GM23338 (cell line): ENCODE data around the gene OBSCN. TPM values are rescaled to one million over a fixed set of nuclear protein-coding genes. Genes with fewer than 3 reads are reported as not detected.

Experiments used
- ATAC-seq: fragments of 200-7000 bp; cut with Tn5 transposase; 3 replicates; pipeline ENCODE4 v1.9.1; 2020
- DNase-seq: peaks from one replicate; pipeline ENCODE4 v3.0.0-alpha.2; 2015; ENCODE audit warnings: low spot score
- H2AFZ ChIP-seq: fragments of 200-600 bp; sonication (generic); 2 replicates; pipeline ENCODE4 v1.8.0; 2016; ENCODE audit warnings: antibody characterized with exemption, mild to moderate bottlenecking, moderate library complexity
- H3F3A ChIP-seq: fragments of 200-600 bp; sonication (generic); replicated peaks from 2 replicates; pipeline ENCODE4 v1.8.0; 2017; ENCODE audit warnings: antibody characterized with exemption, mixed run types, low read depth
- H3K27ac ChIP-seq: fragments of 200-600 bp; sonication (generic); 2 replicates; pipeline ENCODE4 v1.6.1; 2016; ENCODE audit warnings: low read depth
- H3K27me3 ChIP-seq: fragments of 200-600 bp; sonication (generic); 2 replicates; pipeline ENCODE4 v1.8.0; 2016; ENCODE audit warnings: mild to moderate bottlenecking, mixed run types, moderate library complexity; ENCODE audit not compliant: insufficient read depth
- H3K36me3 ChIP-seq: fragments of 200-600 bp; sonication (generic); 2 replicates; pipeline ENCODE4 v1.8.0; 2016; ENCODE audit warnings: mild to moderate bottlenecking; ENCODE audit not compliant: insufficient read depth
- H3K4me1 ChIP-seq: fragments of 200-600 bp; sonication (generic); 2 replicates; pipeline ENCODE4 v1.8.0; 2016; ENCODE audit warnings: mild to moderate bottlenecking, moderate library complexity; ENCODE audit not compliant: insufficient read depth
- H3K4me2 ChIP-seq: fragments of 200-600 bp; sonication (generic); 2 replicates; pipeline ENCODE4 v1.7.1; 2017; ENCODE audit warnings: mixed run types
- H3K4me3 ChIP-seq: fragments of 200-600 bp; sonication (generic); 2 replicates; pipeline ENCODE4 v1.6.1; 2016; ENCODE audit warnings: mixed run types
- H3K79me2 ChIP-seq: fragments of 200-600 bp; sonication (generic); replicated peaks from 2 replicates; pipeline ENCODE4 v1.8.0; 2017; ENCODE audit warnings: mild to moderate bottlenecking; ENCODE audit not compliant: insufficient read depth
- H3K9me2 ChIP-seq: fragments of 200-600 bp; sonication (generic); 2 replicates; pipeline ENCODE4 v1.8.0; 2017; ENCODE audit not compliant: insufficient read depth
- H4K20me1 ChIP-seq: fragments of 200-600 bp; sonication (generic); replicated peaks from 2 replicates; pipeline ENCODE4 v1.8.0; 2017; ENCODE audit warnings: mild to moderate bottlenecking; ENCODE audit not compliant: insufficient read depth
- H3K27ac Mint-ChIP-seq: 2 replicates; pipeline ENCODE4 v1.8.0; 2020; ENCODE audit warnings: inconsistent platforms, mild to moderate bottlenecking, moderate library complexity, mixed read lengths
- H3K27me3 Mint-ChIP-seq: 3 replicates; pipeline ENCODE4 v1.8.0; 2022; ENCODE audit warnings: low read depth, mild to moderate bottlenecking, moderate library complexity, mixed read lengths, inconsistent platforms; ENCODE audit not compliant: insufficient read depth, poor library complexity
- H3K36me3 Mint-ChIP-seq: 3 replicates; pipeline ENCODE4 v1.8.0; 2021; ENCODE audit warnings: low read depth, mild to moderate bottlenecking, inconsistent platforms, moderate library complexity, mixed read lengths
- H3K4me1 Mint-ChIP-seq: 3 replicates; pipeline ENCODE4 v1.8.0; 2020; ENCODE audit warnings: mild to moderate bottlenecking, inconsistent platforms, mixed read lengths
- H3K4me3 Mint-ChIP-seq: 3 replicates; pipeline ENCODE4 v1.8.0; 2021; ENCODE audit warnings: moderate library complexity, mild to moderate bottlenecking, inconsistent platforms, mixed read lengths
- H3K9me3 Mint-ChIP-seq: 3 replicates; pipeline ENCODE4 v1.8.0; 2020; ENCODE audit warnings: moderate library complexity, mild to moderate bottlenecking, inconsistent platforms, mixed read lengths
- JUNB ChIP-seq: IDR thresholded peaks from one replicate; pipeline ENCODE4 v1.6.1; 2016; ENCODE audit warnings: antibody characterized with exemption; ENCODE audit not compliant: unreplicated experiment
- NANOG ChIP-seq: IDR thresholded peaks from 2 replicates; pipeline ENCODE4 v1.6.1; 2016; ENCODE audit warnings: antibody characterized with exemption, borderline replicate concordance
- POLR2AphosphoS5 ChIP-seq: IDR thresholded peaks from 2 replicates; pipeline ENCODE4 v1.6.1; 2016; ENCODE audit warnings: antibody characterized with exemption, low read depth
- STAT1 ChIP-seq: IDR thresholded peaks from one replicate; pipeline ENCODE4 v1.6.1; 2016; ENCODE audit warnings: antibody characterized with exemption; ENCODE audit not compliant: unreplicated experiment
- ZNF331 ChIP-seq: fragments of 250-450 bp; sonication (Bioruptor Pico); IDR thresholded peaks from 2 replicates; pipeline ENCODE4 v1.5.0; 2020; ENCODE audit warnings: low read depth, mild to moderate bottlenecking, moderate library complexity
- ZNF462 ChIP-seq: fragments of 250-450 bp; sonication (Bioruptor Pico); IDR thresholded peaks from 2 replicates; pipeline ENCODE4 v1.5.0; 2020; ENCODE audit warnings: mild to moderate bottlenecking, moderate library complexity
- polyA plus RNA-seq: library from polyadenylated mRNA; unstranded; fragments of >200 nt; fragmentation: Nextera tagmentation; extraction: Ambion mirVana; gene quantifications from 2 replicates; pipeline ENCODE4 v1.2.1, GENCODE V29; 2016
- total RNA-seq: library from RNA; depleted of rRNA; stranded (reverse); fragments of >200 nt; shearing (Covaris generic); gene quantifications from 2 replicates; pipeline ENCODE4 v1.2.3, GENCODE V29; 2014
- TF ChIP-seq, protein P1 (sequence below): IDR thresholded peaks from 2 replicates; pipeline ENCODE4 v1.6.1; 2016; ENCODE audit warnings: antibody characterized with exemption

Gene OBSCN
- total and polyA plus RNA-seq, 2 experiments from 2014 or later, result 8.4 to 38.5 TPM

- TF ChIP-seq ZNF462 (CRISPR knock-in tag) (no peak), JUNB (no peak), POLR2AphosphoS5 (no peak)
These were observed 101.7 kb downstream of the OBSCN start (continued) for GRCh38 chr1:228309326-228310067.

DNA sequence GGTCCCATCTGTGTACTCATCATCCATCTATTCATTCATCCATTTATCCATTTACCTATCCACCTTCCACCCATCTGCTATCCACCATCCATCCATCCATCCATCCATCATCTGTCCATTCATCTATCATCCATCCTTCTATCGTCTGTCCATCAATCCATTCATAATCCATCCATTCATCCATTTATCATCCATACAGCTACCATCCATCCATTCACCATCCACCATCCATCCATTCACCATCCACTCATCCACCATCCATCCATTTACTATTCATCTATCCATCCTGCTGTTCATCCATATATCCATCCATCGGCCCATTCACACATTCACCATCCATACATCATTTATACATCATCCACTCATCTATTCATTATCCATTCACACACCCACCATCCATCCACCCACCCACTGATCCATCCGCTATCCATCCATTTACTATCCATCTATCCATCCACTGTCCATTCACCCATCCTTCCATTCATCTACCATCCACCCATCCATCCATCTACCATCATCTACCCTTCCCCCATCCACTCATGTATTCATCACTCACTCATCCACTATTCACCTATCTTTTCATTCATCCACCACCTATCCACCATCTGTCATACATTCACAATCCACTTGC lies 102.4 kb downstream of the OBSCN start:
- Mint-ChIP-seq H3K4me1 (no peaks in the 10 kb centered on the region), H3K9me3 (peaks cover 9% of the 10 kb centered on the region), H3K27ac (no peak overlapping the region), H3K27me3 (peaks cover 7% of the 10 kb centered on the region), H3K4me3 (no peak overlapping the region), H3K36me3 (peaks cover 15% of the 10 kb centered on the region)
- no peak for DNase-seq
- no peaks in the 10 kb centered on the region for H3K36me3 ChIP-seq
- no peaks in the 10 kb centered on the region for H4K20me1 ChIP-seq
- no peak overlapping the region for H3K4me2 ChIP-seq
- 0 out of 2 replicates have a peak, but pooled peaks cover 6% of the 10 kb centered on the region for H3K9me2 ChIP-seq
- no peaks in the 10 kb centered on the region for H3F3A ChIP-seq
- H3K27ac ChIP-seq, result no peak overlapping the region
- no peak overlapping the region for H2AFZ ChIP-seq
- H3K27me3 ChIP-seq, result no peaks in the 10 kb centered on the region
- H3K4me3 ChIP-seq, result no peak overlapping the region
- no peaks in the 10 kb centered on the region for H3K79me2 ChIP-seq
- ATAC-seq, result no peak
- no peaks in the 10 kb centered on the region for H3K4me1 ChIP-seq
- TF ChIP-seq, protein P1, sequence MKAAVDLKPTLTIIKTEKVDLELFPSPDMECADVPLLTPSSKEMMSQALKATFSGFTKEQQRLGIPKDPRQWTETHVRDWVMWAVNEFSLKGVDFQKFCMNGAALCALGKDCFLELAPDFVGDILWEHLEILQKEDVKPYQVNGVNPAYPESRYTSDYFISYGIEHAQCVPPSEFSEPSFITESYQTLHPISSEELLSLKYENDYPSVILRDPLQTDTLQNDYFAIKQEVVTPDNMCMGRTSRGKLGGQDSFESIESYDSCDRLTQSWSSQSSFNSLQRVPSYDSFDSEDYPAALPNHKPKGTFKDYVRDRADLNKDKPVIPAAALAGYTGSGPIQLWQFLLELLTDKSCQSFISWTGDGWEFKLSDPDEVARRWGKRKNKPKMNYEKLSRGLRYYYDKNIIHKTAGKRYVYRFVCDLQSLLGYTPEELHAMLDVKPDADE, result no peak
- TF ChIP-seq POLR2AphosphoS5, result no peak
- no peak for TF ChIP-seq ZNF462 (CRISPR knock-in tag)
- TF ChIP-seq STAT1, result no peak
- no peak for TF ChIP-seq ZNF331 (CRISPR knock-in tag)
- no peak for TF ChIP-seq NANOG
- TF ChIP-seq JUNB, result no peak
